NCI-H2107 treated with DMSO at 0.1 percent for 48 hours (cell line): ENCODE data around the gene NPAS3.

Experiments
- DNase-seq: peaks from one replicate; lab custom pipeline; 2025; ENCODE audit not compliant: unreplicated experiment; lab: John Stamatoyannopoulos, UW

Gene NPAS3

GRCh38 chr14:33240466-33240865 lies 301.8 kb downstream of the NPAS3 start:
- no peak for DNase-seq

GRCh38 chr14:33241331-33241730 lies 302.7 kb downstream of the NPAS3 start:
- DNase-seq: no peak

- DNase-seq: no peak
These were observed 310.6 kb downstream of the NPAS3 start for GRCh38 chr14:33249233-33249820.

GRCh38 chr14:33250963-33251362 lies 312.3 kb downstream of the NPAS3 start:
- peak; percentile 39 for DNase-seq

GRCh38 chr14:33254342-33254741 lies 315.7 kb downstream of the NPAS3 start:
- DNase-seq: no peak

- no peak for DNase-seq
These were observed 316.2 kb downstream of the NPAS3 start for GRCh38 chr14:33254861-33255395.

GRCh38 chr14:33257796-33258195 lies 319.1 kb downstream of the NPAS3 start:
- no peak for DNase-seq

GRCh38 chr14:33259764-33260163 lies 321.1 kb downstream of the NPAS3 start:
- DNase-seq: no peak

- no peak for DNase-seq
These were observed 332.5 kb downstream of the NPAS3 start for GRCh38 chr14:33271216-33271615.

- DNase-seq: no peak
These were observed 333.2 kb downstream of the NPAS3 start for GRCh38 chr14:33271891-33272290.

GRCh38 chr14:33273978-33274377 lies 335.3 kb downstream of the NPAS3 start:
- no peak for DNase-seq

- DNase-seq: no peak
These were observed 337.2 kb downstream of the NPAS3 start for GRCh38 chr14:33275879-33276278.

GRCh38 chr14:33279865-33280264 lies 341.2 kb downstream of the NPAS3 start:
- no peak for DNase-seq

GRCh38 chr14:33280646-33281045 lies 342.0 kb downstream of the NPAS3 start:
- DNase-seq: no peak

GRCh38 chr14:33282331-33283230 lies 343.9 kb downstream of the NPAS3 start:
- no peak for DNase-seq

GRCh38 chr14:33285902-33286700 lies 347.4 kb downstream of the NPAS3 start:
- no peak for DNase-seq

GRCh38 chr14:33287189-33287588 lies 348.5 kb downstream of the NPAS3 start:
- no peak for DNase-seq

GRCh38 chr14:33290641-33291040 lies 352.0 kb downstream of the NPAS3 start:
- no peak for DNase-seq

- DNase-seq: no peak
These were observed 352.9 kb downstream of the NPAS3 start for GRCh38 chr14:33291529-33292104.

- DNase-seq: no peak
These were observed 355.7 kb downstream of the NPAS3 start for GRCh38 chr14:33294419-33294818.

GRCh38 chr14:33297565-33297964 lies 358.9 kb downstream of the NPAS3 start:
- no peak for DNase-seq
